ENCODE data around the gene RBM33.

DNA sequence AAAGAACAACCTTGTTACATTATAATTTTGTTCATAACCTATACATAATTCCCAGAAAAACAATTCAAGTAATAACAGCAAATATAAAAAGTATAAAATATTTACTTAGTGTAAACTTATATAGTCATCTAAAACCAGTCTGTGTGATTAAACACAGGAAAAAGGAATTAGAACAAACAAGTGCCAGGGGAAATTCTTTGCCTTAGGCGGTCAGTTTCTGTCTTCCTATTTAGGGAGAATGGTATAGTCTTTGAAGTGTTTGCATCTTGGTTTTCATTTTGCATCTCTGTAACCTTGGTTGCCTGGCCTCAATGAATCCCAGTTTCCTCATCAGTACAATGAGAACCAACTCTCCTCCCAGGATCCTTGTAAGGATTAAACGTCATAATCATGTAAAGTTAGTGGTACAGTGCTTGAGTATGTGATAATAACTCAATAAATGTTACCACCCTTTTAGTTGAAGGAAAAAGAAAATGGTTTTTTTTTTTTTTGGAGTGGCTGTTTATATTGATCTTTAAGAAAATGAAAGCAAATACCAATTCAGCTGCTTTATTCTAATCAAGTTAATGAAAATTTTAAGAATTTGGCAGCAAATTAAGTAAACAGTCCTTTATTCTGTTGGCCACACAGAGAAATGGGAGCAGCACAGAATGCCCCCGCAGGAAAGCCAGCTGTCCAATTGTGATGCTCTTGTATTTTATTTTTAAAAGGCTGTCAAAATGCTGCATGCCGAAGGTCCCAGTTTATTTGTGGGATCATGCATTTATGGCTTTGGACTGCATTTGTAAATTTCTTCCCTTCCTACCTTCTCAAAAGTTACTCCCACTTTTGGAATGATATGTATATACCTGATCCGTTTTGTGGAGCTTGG, 106.0 kb downstream of the RBM33 start:
- TF ChIP-seq EZH2 (IDR thresholded peaks at IDR 0.05; ENCODE audit: insufficient read depth, poor library complexity, severe bottlenecking) = no peak
- no peak for TF ChIP-seq EZH2phosphoT487 (IDR thresholded peaks at IDR 0.05; ENCODE audit: insufficient read depth, low read depth)
